Astrocyte of the cerebellum (primary cell): Measurements from ENCODE around the gene RPL15.

ENCODE experiments used
- DNase-seq: peaks from one replicate; pipeline ENCODE4 v3.0.0-alpha.2; 2011; ENCODE audit warnings: low read depth
- H3K4me3 ChIP-seq: 2 replicates; pipeline ENCODE4 v1.5.1; 2011; ENCODE audit warnings: mild to moderate bottlenecking, low read depth, low read length, moderate library complexity
- in situ Hi-C: cut with HindIII; loops from 2 replicates; pipeline ENCODE4 v1.10.0; 2017; ENCODE audit warnings: low sequenced_read_pairs
- TF ChIP-seq, protein P1 (sequence below): IDR thresholded peaks from 2 replicates; pipeline ENCODE4 v1.5.1; 2012; ENCODE audit warnings: low read length, low read depth, moderate library complexity, mild to moderate bottlenecking; ENCODE audit errors: missing control alignments

RPL15 gene

DNA sequence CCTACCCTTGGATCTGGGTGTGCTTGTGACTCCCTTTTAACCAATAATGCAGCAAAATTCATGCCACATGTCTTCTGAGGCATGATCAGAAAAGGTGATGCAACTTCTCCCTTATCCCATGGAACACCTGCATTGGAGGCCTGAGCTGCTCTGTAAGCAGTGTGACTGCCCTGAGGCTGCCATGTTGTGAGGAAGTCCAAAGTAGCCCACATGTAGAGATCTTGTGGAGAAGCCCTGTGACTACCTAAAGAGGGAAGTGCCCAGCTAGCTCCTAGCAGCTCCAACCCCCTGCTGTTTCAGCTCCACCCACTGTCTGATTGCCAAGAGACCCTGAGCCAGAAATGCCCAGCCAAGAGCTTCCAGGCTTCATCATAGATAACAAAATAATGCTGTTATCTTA is 21.8 kb downstream of the RPL15 start:
- no peak for DNase-seq
- H3K4me3 ChIP-seq, result no peak overlapping the region
- TF ChIP-seq, protein P1, sequence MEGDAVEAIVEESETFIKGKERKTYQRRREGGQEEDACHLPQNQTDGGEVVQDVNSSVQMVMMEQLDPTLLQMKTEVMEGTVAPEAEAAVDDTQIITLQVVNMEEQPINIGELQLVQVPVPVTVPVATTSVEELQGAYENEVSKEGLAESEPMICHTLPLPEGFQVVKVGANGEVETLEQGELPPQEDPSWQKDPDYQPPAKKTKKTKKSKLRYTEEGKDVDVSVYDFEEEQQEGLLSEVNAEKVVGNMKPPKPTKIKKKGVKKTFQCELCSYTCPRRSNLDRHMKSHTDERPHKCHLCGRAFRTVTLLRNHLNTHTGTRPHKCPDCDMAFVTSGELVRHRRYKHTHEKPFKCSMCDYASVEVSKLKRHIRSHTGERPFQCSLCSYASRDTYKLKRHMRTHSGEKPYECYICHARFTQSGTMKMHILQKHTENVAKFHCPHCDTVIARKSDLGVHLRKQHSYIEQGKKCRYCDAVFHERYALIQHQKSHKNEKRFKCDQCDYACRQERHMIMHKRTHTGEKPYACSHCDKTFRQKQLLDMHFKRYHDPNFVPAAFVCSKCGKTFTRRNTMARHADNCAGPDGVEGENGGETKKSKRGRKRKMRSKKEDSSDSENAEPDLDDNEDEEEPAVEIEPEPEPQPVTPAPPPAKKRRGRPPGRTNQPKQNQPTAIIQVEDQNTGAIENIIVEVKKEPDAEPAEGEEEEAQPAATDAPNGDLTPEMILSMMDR, result no peak
- in situ Hi-C loops, result no loop called here

DNA sequence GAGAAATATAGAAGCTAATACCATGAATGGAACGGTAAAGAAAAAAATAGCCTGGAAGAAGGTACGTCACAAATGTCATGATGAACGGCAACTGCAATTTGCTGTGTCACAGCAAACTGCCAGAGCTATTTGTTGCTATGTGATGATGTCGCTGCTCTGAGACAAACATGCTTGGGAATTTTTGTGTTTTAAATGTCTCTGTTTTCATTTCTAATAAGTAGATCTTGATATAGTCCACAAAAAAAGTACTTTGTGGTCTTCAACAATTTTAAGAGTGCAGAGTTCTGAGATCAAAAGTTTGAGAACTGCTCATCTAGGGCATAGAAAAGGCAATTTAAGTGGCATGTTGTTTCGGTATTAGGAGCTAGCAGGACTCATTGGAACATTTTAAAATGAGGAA is 23.8 kb downstream of the RPL15 start:
- in situ Hi-C loops, result no loop called here
- TF ChIP-seq, protein P1, result no peak
- no peak overlapping the region for H3K4me3 ChIP-seq
- no peak for DNase-seq

DNA sequence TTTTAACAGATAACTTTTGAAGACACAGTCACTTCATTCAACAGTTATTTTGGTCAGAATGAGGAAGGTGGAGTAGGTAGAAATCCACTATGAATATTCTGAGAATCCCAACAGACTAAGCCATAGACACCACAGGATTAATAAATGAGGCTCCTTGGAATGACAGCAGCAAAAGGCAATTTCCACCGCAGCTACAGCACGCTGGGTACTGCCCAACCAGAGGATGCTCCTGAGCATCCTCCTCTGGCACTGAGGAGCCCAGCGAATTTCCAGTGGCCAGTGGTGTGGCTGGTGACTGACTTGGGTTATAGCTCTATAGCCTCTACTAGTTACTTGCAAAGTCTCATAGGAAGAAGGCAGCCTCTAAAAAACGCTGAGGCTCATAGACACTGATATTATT is 24.5 kb downstream of the RPL15 start:
- in situ Hi-C loops, result no loop called here

DNA sequence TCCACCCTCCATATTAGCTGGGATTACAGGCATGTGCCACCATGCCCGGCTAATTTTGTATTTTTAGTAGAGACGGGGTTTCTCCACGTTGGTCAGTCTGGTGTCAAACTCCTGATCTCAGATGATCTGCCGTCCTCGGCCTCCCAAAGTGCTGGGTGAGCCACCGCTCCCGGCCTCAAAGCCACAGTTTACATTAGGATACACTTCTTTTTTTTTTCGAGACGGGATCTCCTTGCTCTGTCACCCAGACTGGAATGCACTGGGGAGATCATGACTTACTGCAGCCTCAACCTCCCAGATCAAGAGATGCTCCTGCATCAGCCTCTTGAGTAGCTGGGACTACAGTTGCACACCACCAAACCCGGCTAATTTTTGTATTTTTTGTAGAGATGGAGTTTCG is 25.6 kb downstream of the RPL15 start:
- no peak for DNase-seq
- TF ChIP-seq, protein P1, result no peak
- in situ Hi-C loops, result no loop called here
- no peak overlapping the region for H3K4me3 ChIP-seq

More for the DNA sequence above, 24.5 kb downstream of the RPL15 start:
- DNase-seq, result no peak
- H3K4me3 ChIP-seq, result no peak overlapping the region
- TF ChIP-seq, protein P1, result no peak

DNA sequence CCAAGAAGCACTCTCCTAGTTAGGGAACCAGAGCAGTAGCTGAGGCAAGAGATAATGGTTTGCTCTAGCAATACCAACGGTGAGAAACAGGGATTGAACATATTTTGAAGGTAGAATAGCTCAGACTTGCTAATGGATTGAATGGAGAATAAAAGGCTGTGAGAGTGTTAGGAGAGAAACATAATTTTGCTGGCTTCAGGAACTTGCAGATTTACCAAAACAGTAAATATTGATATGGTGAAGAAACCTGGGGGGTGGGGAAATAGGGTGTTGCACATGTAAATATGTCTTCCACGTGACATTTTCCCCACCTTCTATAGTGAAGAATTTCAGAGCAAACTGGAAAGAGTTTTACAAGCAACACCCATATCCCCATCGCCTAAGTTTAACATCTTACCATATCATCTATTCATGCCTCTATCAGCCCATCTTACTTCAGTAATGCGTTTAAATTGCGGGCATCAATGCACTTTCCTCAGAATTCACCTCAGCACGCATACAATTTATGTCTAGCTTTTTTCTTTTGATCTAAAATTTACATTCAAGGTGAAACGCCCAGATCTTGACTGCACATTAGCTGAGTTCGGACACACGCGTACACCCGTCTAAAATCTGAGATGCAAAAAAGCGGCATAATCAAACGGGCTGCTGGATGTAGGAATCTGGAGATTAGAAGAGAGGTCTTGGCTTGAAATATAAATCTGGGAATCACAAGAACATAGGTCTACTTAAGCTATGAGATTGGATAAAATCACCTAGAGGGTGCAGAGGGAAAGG is 27.3 kb downstream of the RPL15 start:
- peak overlapping the region; percentile 69 for H3K4me3 ChIP-seq
- no peak for DNase-seq
- TF ChIP-seq, protein P1, result no peak
- in situ Hi-C loops, result no loop called here

DNA sequence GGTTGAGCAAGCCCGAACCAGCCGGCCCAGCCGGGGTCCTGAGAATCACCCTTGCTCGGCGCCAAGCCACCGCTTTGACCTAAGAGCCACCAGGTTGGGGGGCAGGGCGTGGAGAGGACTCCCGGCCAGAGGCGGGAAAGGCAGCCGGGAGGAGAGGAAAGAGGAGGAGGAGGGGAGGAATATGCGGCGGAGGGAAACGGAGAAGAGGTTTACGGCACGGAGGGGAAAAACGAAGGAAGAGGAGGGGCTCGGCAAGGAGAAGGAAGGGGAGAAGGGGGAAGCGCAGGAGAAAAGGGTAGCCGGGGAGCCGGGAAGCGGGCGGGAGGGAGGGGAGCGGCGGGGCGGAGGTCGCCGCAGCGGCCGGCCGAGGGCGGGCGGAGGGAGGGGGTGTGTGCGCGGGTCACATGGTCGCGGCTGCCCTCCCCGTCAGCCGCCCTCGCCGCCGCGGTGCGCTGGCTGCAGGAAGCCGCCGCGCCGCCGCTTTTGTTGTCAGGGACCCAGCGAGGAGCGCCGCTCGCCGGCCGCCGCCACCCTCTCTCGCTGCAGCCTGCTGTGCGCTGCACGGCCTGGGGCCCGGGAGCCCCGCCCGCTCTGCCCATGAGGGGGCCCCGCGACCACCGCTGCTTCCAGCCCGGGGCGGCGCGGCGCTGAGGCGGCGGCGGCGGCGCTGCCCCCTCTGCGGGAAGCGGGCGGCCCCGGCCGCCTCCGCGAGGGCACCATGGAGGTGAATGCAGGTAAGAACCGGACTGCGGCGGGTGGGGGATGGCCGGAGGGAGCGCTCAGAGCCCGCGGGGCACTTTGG is 28.1 kb downstream of the RPL15 start, which contains the start of gene NR1D2:
TSS of gene NR1D2 (plus strand) at position 426 of the 802 bp plus-strand sequence. CDS start at position 719, 293 bp downstream.
- H3K4me3 ChIP-seq, result peak within 1 kb of the TSS; percentile 69
- TF ChIP-seq, protein P1, result no peak
- peak; percentile 45 for DNase-seq
- in situ Hi-C loops, result no loop called here
